Neural cell (in vitro differentiated cells): ENCODE data around the gene RADX. TPM values are rescaled to one million over a fixed set of nuclear protein-coding genes. Genes with fewer than 3 reads are reported as not detected.
A peak's percentile ranks its signal among the peaks of the same experiment; 100 is the strongest.

Experiments used
- H2AFZ ChIP-seq: fragments of 200-600, 300-800 bp; sonication (generic), shearing (Covaris generic); 2 replicates; pipeline ENCODE4 v1.6.0; 2014; ENCODE audit warnings: low read depth, mild to moderate bottlenecking, antibody characterized with exemption, low read length, moderate library complexity
- H3F3A ChIP-seq: fragments of 200-600 bp; shearing (Covaris generic); 2 replicates; pipeline ENCODE4 v1.6.1; 2016; ENCODE audit warnings: mild to moderate bottlenecking, moderate library complexity, mixed read lengths, antibody characterized with exemption, low read length; ENCODE audit not compliant: insufficient read depth, poor library complexity, severe bottlenecking
- H3K27ac ChIP-seq: fragments of 200-600, 300-800 bp; sonication (generic), shearing (Covaris generic); 2 replicates; pipeline ENCODE4 v1.5.1; 2014; ENCODE audit warnings: mild to moderate bottlenecking, low read length, moderate library complexity
- H3K27me3 ChIP-seq: fragments of 300-800, 200-600 bp; sonication (generic), shearing (Covaris generic); 2 replicates; pipeline ENCODE4 v1.6.0; 2014; ENCODE audit warnings: mild to moderate bottlenecking, low read depth, low read length, moderate library complexity; ENCODE audit not compliant: insufficient read depth
- H3K36me3 ChIP-seq: fragments of 300-800, 200-600 bp; sonication (generic), shearing (Covaris generic); 2 replicates; pipeline ENCODE4 v1.5.1; 2014; ENCODE audit warnings: mild to moderate bottlenecking, antibody characterized with exemption, low read length, moderate library complexity; ENCODE audit not compliant: insufficient read depth
- H3K4me2 ChIP-seq: fragments of 300-800, 200-600 bp; sonication (generic), shearing (Covaris generic); 2 replicates; pipeline ENCODE4 v1.6.0; 2014; ENCODE audit warnings: mild to moderate bottlenecking, low read length
- H3K4me3 ChIP-seq: fragments of 300-800, 200-600 bp; sonication (generic), shearing (Covaris generic); 2 replicates; pipeline ENCODE4 v1.5.1; 2014; ENCODE audit warnings: mild to moderate bottlenecking, low read length, moderate library complexity
- H3K79me2 ChIP-seq: fragments of 200-600 bp; shearing (Covaris generic); replicated peaks from 2 replicates; pipeline ENCODE4 v1.6.0; 2014; ENCODE audit warnings: mild to moderate bottlenecking, low read length, moderate library complexity; ENCODE audit not compliant: insufficient read depth
- H3K9ac ChIP-seq: fragments of 300-800, 200-600 bp; sonication (generic), shearing (Covaris generic); 2 replicates; pipeline ENCODE4 v1.6.1; 2016; ENCODE audit warnings: mild to moderate bottlenecking, low read length, mixed read lengths
- H3K9me2 ChIP-seq: fragments of 200-600 bp; shearing (Covaris generic); 2 replicates; pipeline ENCODE4 v1.6.1; 2016; ENCODE audit warnings: mild to moderate bottlenecking, low read length, mixed read lengths; ENCODE audit not compliant: insufficient read depth
- H3K9me3 ChIP-seq: fragments of 200-600, 300-800 bp; sonication (generic), shearing (Covaris generic); 2 replicates; pipeline ENCODE4 v1.6.1; 2016; ENCODE audit warnings: mild to moderate bottlenecking, mixed run types, low read length, moderate library complexity, mixed read lengths
- H4K20me1 ChIP-seq: fragments of 200-600 bp; shearing (Covaris generic); 2 replicates; pipeline ENCODE4 v1.6.1; 2016; ENCODE audit warnings: mild to moderate bottlenecking, mixed run types; ENCODE audit not compliant: insufficient read depth
- CTCF ChIP-seq: fragments of 450-650 bp; IDR thresholded peaks from 2 replicates; pipeline ENCODE4 v1.5.1; 2014; ENCODE audit warnings: antibody characterized with exemption, mild to moderate bottlenecking, moderate library complexity; ENCODE audit not compliant: poor library complexity, severe bottlenecking
- EP300 ChIP-seq: fragments of 450-650 bp; conservative IDR thresholded peaks from 2 replicates; pipeline ENCODE4 v1.6.1; 2014; ENCODE audit warnings: antibody characterized with exemption, mild to moderate bottlenecking, moderate library complexity; ENCODE audit not compliant: poor library complexity, severe bottlenecking
- EZH2 ChIP-seq: fragments of 200-600, 300-800 bp; shearing (Covaris generic), sonication (generic); IDR thresholded peaks from 2 replicates; pipeline ENCODE4 v1.6.1; 2014; ENCODE audit warnings: antibody characterized with exemption, low read length, borderline replicate concordance, mild to moderate bottlenecking; ENCODE audit not compliant: insufficient read depth, poor library complexity, severe bottlenecking
- MXI1 ChIP-seq: fragments of 450-650 bp; conservative IDR thresholded peaks from 2 replicates; pipeline ENCODE4 v1.6.1; 2014; ENCODE audit warnings: antibody characterized with exemption, mild to moderate bottlenecking; ENCODE audit not compliant: poor library complexity, severe bottlenecking
- POLR2AphosphoS5 ChIP-seq: IDR thresholded peaks from 2 replicates; pipeline ENCODE4 v1.6.1; 2012
- RAD21 ChIP-seq: fragments of 450-650 bp; conservative IDR thresholded peaks from 2 replicates; pipeline ENCODE4 v1.6.1; 2014; ENCODE audit warnings: antibody characterized with exemption, mild to moderate bottlenecking, moderate library complexity
- SMC3 ChIP-seq: fragments of 450-650 bp; conservative IDR thresholded peaks from 2 replicates; pipeline ENCODE4 v1.6.1; 2014; ENCODE audit warnings: antibody characterized with exemption, mild to moderate bottlenecking, moderate library complexity; ENCODE audit not compliant: poor library complexity
- TAF1 ChIP-seq: IDR thresholded peaks from 2 replicates; pipeline ENCODE4 v1.6.1; 2012; ENCODE audit warnings: low read depth
- polyA plus RNA-seq: library from polyadenylated mRNA; depleted of rRNA; stranded (reverse); fragments of >200 nt; gene quantifications from 2 replicates; pipeline ENCODE4 v1.2.3, GENCODE V29; 2014
- TF ChIP-seq, protein P1 (sequence below): IDR thresholded peaks from 2 replicates; pipeline ENCODE4 v1.6.1; 2012; ENCODE audit warnings: borderline replicate concordance

The RADX gene
- polyA plus RNA-seq, 1 donor from 2014 or later: 78.9 TPM

DNA sequence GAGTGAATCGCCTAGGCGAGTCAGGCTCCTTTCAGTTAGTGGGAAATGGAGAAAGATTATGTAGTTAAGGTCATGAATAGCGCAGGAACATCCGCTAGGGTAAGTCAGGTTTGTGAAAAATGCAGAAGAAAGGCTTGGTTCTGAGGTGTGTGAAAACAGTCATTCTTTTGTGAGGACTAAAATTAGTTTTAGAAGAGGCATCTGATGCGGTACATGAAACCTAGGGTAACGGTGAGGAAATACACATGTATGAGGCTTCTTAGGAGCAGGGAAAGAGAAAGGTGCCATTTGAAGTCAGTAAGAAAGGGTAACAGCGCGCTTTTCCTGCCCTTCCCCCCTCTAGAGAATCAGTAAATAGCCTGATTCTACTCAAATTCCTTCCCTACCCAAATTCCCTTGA is 114.2 kb downstream of the RADX start:
- H4K20me1 ChIP-seq: no peaks in the 10 kb centered on the region
- peak overlapping the region; percentile 79 for H3K4me3 ChIP-seq
- H3K9me3 ChIP-seq: no peaks in the 10 kb centered on the region
- TF ChIP-seq EP300 (no peak), CTCF (peak; percentile 38), RAD21 (peak; percentile 16), TAF1 (no peak), POLR2AphosphoS5 (no peak), SMC3 (no peak), EZH2 (no peak)
- H3K4me2 ChIP-seq: peak overlapping the region; percentile 62
- H3K27ac ChIP-seq: no peak overlapping the region
- no peaks in the 10 kb centered on the region for H3K79me2 ChIP-seq
- H3K27me3 ChIP-seq: peaks cover 17% of the 10 kb centered on the region
- no peaks in the 10 kb centered on the region for H3K36me3 ChIP-seq
- H3K9ac ChIP-seq: peak overlapping the region; percentile 62
- no peaks in the 10 kb centered on the region for H3F3A ChIP-seq
- H2AFZ ChIP-seq: peak overlapping the region; percentile 45
- H3K9me2 ChIP-seq: no peaks in the 10 kb centered on the region

DNA sequence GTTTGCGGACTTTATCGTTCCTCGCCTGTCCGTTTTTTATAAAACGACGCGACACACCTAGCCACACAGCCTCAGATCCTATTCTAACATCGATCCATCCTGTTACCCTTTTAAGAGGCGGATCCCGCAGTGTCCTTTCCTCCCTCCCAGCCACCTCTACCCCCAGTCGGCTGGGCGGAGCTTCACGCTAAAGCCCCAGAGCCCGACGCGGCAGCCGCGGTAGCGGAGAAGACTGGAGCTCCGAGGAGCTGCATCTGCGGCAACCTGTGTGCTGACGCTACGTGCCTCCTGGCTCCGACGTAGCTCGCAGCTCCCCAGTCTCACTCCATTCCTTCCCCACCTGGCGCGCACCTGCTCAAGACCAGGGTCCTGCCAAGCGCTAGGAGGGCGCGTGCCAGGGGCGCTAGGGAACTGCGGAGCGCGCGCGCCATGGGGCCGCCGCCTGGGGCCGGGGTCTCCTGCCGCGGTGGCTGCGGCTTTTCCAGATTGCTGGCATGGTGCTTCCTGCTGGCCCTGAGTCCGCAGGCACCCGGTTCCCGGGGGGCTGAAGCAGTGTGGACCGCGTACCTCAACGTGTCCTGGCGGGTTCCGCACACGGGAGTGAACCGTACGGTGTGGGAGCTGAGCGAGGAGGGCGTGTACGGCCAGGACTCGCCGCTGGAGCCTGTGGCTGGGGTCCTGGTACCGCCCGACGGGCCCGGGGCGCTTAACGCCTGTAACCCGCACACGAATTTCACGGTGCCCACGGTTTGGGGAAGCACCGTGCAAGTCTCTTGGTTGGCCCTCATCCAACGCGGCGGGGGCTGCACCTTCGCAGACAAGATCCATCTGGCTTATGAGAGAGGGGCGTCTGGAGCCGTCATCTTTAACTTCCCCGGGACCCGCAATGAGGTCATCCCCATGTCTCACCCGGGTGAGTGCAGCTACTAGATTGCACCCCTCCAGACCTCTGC is 115.0 kb downstream of the RADX start, which contains the start of gene RNF128:
Gene RNF128 (plus strand): TSS at position 217 of the 953 bp plus-strand sequence. CDS start 213 bp downstream, at position 430.
- H3K9ac ChIP-seq: peak within 1 kb of the TSS; percentile 62
- H3K36me3 ChIP-seq: no peaks in the 10 kb centered on the region
- no peaks in the 10 kb centered on the region for H3F3A ChIP-seq
- H3K9me2 ChIP-seq: no peaks in the 10 kb centered on the region
- TF ChIP-seq CTCF (no peak), POLR2AphosphoS5 (peak; percentile 40), RAD21 (no peak), EZH2 (no peak), MXI1 (no peak), TAF1 (no peak)
- TF ChIP-seq, protein P1, sequence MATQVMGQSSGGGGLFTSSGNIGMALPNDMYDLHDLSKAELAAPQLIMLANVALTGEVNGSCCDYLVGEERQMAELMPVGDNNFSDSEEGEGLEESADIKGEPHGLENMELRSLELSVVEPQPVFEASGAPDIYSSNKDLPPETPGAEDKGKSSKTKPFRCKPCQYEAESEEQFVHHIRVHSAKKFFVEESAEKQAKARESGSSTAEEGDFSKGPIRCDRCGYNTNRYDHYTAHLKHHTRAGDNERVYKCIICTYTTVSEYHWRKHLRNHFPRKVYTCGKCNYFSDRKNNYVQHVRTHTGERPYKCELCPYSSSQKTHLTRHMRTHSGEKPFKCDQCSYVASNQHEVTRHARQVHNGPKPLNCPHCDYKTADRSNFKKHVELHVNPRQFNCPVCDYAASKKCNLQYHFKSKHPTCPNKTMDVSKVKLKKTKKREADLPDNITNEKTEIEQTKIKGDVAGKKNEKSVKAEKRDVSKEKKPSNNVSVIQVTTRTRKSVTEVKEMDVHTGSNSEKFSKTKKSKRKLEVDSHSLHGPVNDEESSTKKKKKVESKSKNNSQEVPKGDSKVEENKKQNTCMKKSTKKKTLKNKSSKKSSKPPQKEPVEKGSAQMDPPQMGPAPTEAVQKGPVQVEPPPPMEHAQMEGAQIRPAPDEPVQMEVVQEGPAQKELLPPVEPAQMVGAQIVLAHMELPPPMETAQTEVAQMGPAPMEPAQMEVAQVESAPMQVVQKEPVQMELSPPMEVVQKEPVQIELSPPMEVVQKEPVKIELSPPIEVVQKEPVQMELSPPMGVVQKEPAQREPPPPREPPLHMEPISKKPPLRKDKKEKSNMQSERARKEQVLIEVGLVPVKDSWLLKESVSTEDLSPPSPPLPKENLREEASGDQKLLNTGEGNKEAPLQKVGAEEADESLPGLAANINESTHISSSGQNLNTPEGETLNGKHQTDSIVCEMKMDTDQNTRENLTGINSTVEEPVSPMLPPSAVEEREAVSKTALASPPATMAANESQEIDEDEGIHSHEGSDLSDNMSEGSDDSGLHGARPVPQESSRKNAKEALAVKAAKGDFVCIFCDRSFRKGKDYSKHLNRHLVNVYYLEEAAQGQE: no peak
- no peaks in the 10 kb centered on the region for H3K79me2 ChIP-seq
- H4K20me1 ChIP-seq: no peaks in the 10 kb centered on the region
- no peak within 1 kb of the TSS for H3K27ac ChIP-seq
- H3K27me3 ChIP-seq: peaks cover 17% of the 10 kb centered on the region
- no peaks in the 10 kb centered on the region for H3K9me3 ChIP-seq
- peak within 1 kb of the TSS; percentile 79 for H3K4me3 ChIP-seq
- H3K4me2 ChIP-seq: peak within 1 kb of the TSS; percentile 62
- peak within 1 kb of the TSS; percentile 45 for H2AFZ ChIP-seq
